ENCODE data around the gene MEGF10.

The MEGF10 gene

GRCh38 chr5:127386557-127386956 lies 96.0 kb downstream of the MEGF10 start:
- FAIRE-seq, result no peak

GRCh38 chr5:127389601-127390000 lies 99.0 kb downstream of the MEGF10 start:
- DNase-seq (ENCODE audit: insufficient read length, low spot score), result no peak
- FAIRE-seq, result no peak
- TF ChIP-seq POLR2A (IDR thresholded peaks at IDR 0.05; ENCODE audit: low read depth, low read length), result no peak

More at GRCh38 chr5:127386557-127386956, 96.0 kb downstream of the MEGF10 start:
- no peak for DNase-seq (ENCODE audit: insufficient read length, low spot score)
- no peak for TF ChIP-seq POLR2A (IDR thresholded peaks at IDR 0.05; ENCODE audit: low read depth, low read length)

GRCh38 chr5:127392762-127393161 lies 102.2 kb downstream of the MEGF10 start:
- DNase-seq (ENCODE audit: insufficient read length, low spot score) (no peak), FAIRE-seq (no peak)
- no peak for TF ChIP-seq POLR2A (IDR thresholded peaks at IDR 0.05; ENCODE audit: low read depth, low read length)

GRCh38 chr5:127396490-127397155 lies 106.0 kb downstream of the MEGF10 start:
- FAIRE-seq (no peak), DNase-seq (ENCODE audit: insufficient read length, low spot score) (no peak)
- no peak for TF ChIP-seq POLR2A (IDR thresholded peaks at IDR 0.05; ENCODE audit: low read depth, low read length)

- no peak for TF ChIP-seq POLR2A (IDR thresholded peaks at IDR 0.05; ENCODE audit: low read depth, low read length)
- DNase-seq (ENCODE audit: insufficient read length, low spot score), result no peak
- no peak for FAIRE-seq
These were observed 107.9 kb downstream of the MEGF10 start for GRCh38 chr5:127398508-127398907.

GRCh38 chr5:127399068-127399467 lies 108.5 kb downstream of the MEGF10 start:
- no peak for TF ChIP-seq POLR2A (IDR thresholded peaks at IDR 0.05; ENCODE audit: low read depth, low read length)
- FAIRE-seq (no peak), DNase-seq (ENCODE audit: insufficient read length, low spot score) (no peak)

GRCh38 chr5:127400539-127400938 lies 109.9 kb downstream of the MEGF10 start:
- no peak for TF ChIP-seq POLR2A (IDR thresholded peaks at IDR 0.05; ENCODE audit: low read depth, low read length)
- no peak for FAIRE-seq

GRCh38 chr5:127400946-127401670 lies 110.5 kb downstream of the MEGF10 start:
- DNase-seq (ENCODE audit: insufficient read length, low spot score), result no peak
- FAIRE-seq, result no peak
- no peak for TF ChIP-seq POLR2A (IDR thresholded peaks at IDR 0.05; ENCODE audit: low read depth, low read length)

More at GRCh38 chr5:127400539-127400938, 109.9 kb downstream of the MEGF10 start:
- DNase-seq (ENCODE audit: insufficient read length, low spot score), result no peak

GRCh38 chr5:127402361-127402760 lies 111.8 kb downstream of the MEGF10 start:
- TF ChIP-seq POLR2A (IDR thresholded peaks at IDR 0.05; ENCODE audit: low read depth, low read length), result no peak
- no peak for DNase-seq (ENCODE audit: insufficient read length, low spot score)
- FAIRE-seq, result no peak

- no peak for TF ChIP-seq POLR2A (IDR thresholded peaks at IDR 0.05; ENCODE audit: low read depth, low read length)
- FAIRE-seq (no peak), DNase-seq (ENCODE audit: insufficient read length, low spot score) (no peak)
These were observed 113.6 kb downstream of the MEGF10 start for GRCh38 chr5:127404190-127404589.

- FAIRE-seq (no peak), DNase-seq (ENCODE audit: insufficient read length, low spot score) (no peak)
- TF ChIP-seq POLR2A (IDR thresholded peaks at IDR 0.05; ENCODE audit: low read depth, low read length), result no peak
These were observed 115.9 kb downstream of the MEGF10 start for GRCh38 chr5:127406326-127407121.

- TF ChIP-seq POLR2A (IDR thresholded peaks at IDR 0.05; ENCODE audit: low read depth, low read length), result no peak
- FAIRE-seq, result no peak
These were observed 118.8 kb downstream of the MEGF10 start for GRCh38 chr5:127409246-127409917.

GRCh38 chr5:127409921-127410675 lies 119.5 kb downstream of the MEGF10 start:
- no peak for TF ChIP-seq POLR2A (IDR thresholded peaks at IDR 0.05; ENCODE audit: low read depth, low read length)
- FAIRE-seq (no peak), DNase-seq (ENCODE audit: insufficient read length, low spot score) (no peak)

More at GRCh38 chr5:127409246-127409917, 118.8 kb downstream of the MEGF10 start:
- no peak for DNase-seq (ENCODE audit: insufficient read length, low spot score)

Measured in H54 (cell line).